SU-DHL-6 (cell line): ENCODE measurements around the gene LRGUK.

Source experiments
- H2AFZ ChIP-seq: fragments of 200-600 bp; sonication (generic); 2 replicates; pipeline ENCODE4 v1.6.1; 2014; ENCODE audit warnings: low read depth, mild to moderate bottlenecking, moderate library complexity, mixed read lengths, antibody characterized with exemption, low read length; ENCODE audit not compliant: severe bottlenecking
- H3F3A ChIP-seq: fragments of 200-600 bp; shearing (Covaris generic); 2 replicates; pipeline ENCODE4 v1.6.0; 2016; ENCODE audit warnings: antibody characterized with exemption, mild to moderate bottlenecking; ENCODE audit not compliant: insufficient read depth
- H3K27ac ChIP-seq: fragments of 200-600 bp; sonication (generic); 2 replicates; pipeline ENCODE4 v1.5.1; 2016; ENCODE audit warnings: low read depth, mild to moderate bottlenecking, low read length, moderate library complexity, mixed read lengths
- H3K27me3 ChIP-seq: fragments of 200-600 bp; sonication (generic), shearing (Covaris generic); 2 replicates; pipeline ENCODE4 v1.6.0; 2014; ENCODE audit warnings: mild to moderate bottlenecking, low read length
- H3K36me3 ChIP-seq: fragments of 200-600 bp; sonication (generic); 2 replicates; pipeline ENCODE4 v1.6.1; 2014; ENCODE audit warnings: mild to moderate bottlenecking, low read length, mixed read lengths
- H3K4me2 ChIP-seq: fragments of 300-600, 200-600 bp; shearing (Covaris generic), sonication (generic); 2 replicates; pipeline ENCODE4 v1.6.0; 2014; ENCODE audit warnings: low read length, low read depth, mild to moderate bottlenecking; ENCODE audit not compliant: poor library complexity, severe bottlenecking
- H3K4me3 ChIP-seq: fragments of 200-600 bp; sonication (generic); 2 replicates; pipeline ENCODE4 v1.5.1; 2014; ENCODE audit warnings: antibody characterized with exemption, low read length, mild to moderate bottlenecking, mixed read lengths; ENCODE audit not compliant: insufficient read depth, poor library complexity, severe bottlenecking
- H3K79me2 ChIP-seq: fragments of 200-600 bp; sonication (generic); 2 replicates; pipeline ENCODE4 v1.6.1; 2014; ENCODE audit warnings: mild to moderate bottlenecking, low read length, moderate library complexity; ENCODE audit not compliant: insufficient read depth
- H3K9ac ChIP-seq: fragments of 200-600 bp; sonication (generic); 2 replicates; pipeline ENCODE4 v1.7.0; 2014; ENCODE audit warnings: mild to moderate bottlenecking, low read length
- H3K9me2 ChIP-seq: fragments of 200-600 bp; sonication (generic); replicated peaks from 2 replicates; pipeline ENCODE4 v1.6.1; 2014; ENCODE audit warnings: low read length; ENCODE audit not compliant: insufficient read depth
- H3K9me3 ChIP-seq: fragments of 200-600 bp; sonication (generic); 2 replicates; pipeline ENCODE4 v1.6.1; 2014; ENCODE audit warnings: low read length, mixed read lengths; ENCODE audit not compliant: insufficient read depth
- H4K20me1 ChIP-seq: fragments of 200-600 bp; sonication (generic); 2 replicates; pipeline ENCODE4 v1.6.1; 2014; ENCODE audit warnings: low read depth, mild to moderate bottlenecking, antibody characterized with exemption, low read length, moderate library complexity, mixed read lengths
- EZH2phosphoT487 ChIP-seq: fragments of 200-600 bp; sonication (generic), shearing (Covaris generic); conservative IDR thresholded peaks from 2 replicates; pipeline ENCODE4 v1.6.1; 2018; ENCODE audit warnings: mild to moderate bottlenecking, antibody characterized with exemption, low read length, moderate library complexity, mixed read lengths
- TF ChIP-seq, protein P1 (sequence below): fragments of 200-600 bp; sonication (generic); IDR thresholded peaks from one replicate; pipeline ENCODE4 v1.5.1; 2017; ENCODE audit warnings: antibody characterized with exemption, mild to moderate bottlenecking, low read length, moderate library complexity; ENCODE audit not compliant: insufficient read depth, poor library complexity, severe bottlenecking

Gene LRGUK

DNA sequence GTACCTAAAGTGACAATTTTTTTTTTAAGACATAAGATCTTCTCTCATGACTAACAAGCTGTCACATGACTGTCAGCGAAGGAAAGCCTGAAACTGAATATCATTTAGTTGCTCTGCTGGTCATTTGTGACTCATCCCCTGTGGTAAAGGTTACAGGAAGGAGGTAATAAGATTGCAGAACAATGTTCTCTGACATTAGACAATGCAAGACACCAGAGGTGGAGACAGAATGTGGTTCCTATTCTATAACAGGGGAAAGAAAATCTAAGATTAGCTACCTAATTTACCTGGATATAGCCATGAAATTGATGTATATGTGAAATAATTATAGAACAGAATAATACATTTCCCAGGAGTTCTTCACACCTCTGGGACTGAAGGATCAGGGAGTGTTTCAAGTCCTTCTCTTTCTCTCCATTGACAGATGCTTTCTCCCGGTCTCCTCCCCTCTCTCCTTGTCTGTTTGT is 47.7 kb downstream of the LRGUK start:
- Histone ChIP-seq H3K36me3 (no peaks in the 10 kb centered on the region), H3K9ac (no peak overlapping the region), H3K9me3 (no peaks in the 10 kb centered on the region), H3K9me2 (no peaks in the 10 kb centered on the region), H3K27ac (no peak overlapping the region), H2AFZ (no peak overlapping the region), H4K20me1 (no peaks in the 10 kb centered on the region), H3K4me3 (no peak overlapping the region), H3K27me3 (no peaks in the 10 kb centered on the region), H3K4me2 (no peak overlapping the region), H3F3A (no peaks in the 10 kb centered on the region), H3K79me2 (no peaks in the 10 kb centered on the region)
- TF ChIP-seq EZH2phosphoT487: no peak
- TF ChIP-seq, protein P1, sequence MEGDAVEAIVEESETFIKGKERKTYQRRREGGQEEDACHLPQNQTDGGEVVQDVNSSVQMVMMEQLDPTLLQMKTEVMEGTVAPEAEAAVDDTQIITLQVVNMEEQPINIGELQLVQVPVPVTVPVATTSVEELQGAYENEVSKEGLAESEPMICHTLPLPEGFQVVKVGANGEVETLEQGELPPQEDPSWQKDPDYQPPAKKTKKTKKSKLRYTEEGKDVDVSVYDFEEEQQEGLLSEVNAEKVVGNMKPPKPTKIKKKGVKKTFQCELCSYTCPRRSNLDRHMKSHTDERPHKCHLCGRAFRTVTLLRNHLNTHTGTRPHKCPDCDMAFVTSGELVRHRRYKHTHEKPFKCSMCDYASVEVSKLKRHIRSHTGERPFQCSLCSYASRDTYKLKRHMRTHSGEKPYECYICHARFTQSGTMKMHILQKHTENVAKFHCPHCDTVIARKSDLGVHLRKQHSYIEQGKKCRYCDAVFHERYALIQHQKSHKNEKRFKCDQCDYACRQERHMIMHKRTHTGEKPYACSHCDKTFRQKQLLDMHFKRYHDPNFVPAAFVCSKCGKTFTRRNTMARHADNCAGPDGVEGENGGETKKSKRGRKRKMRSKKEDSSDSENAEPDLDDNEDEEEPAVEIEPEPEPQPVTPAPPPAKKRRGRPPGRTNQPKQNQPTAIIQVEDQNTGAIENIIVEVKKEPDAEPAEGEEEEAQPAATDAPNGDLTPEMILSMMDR: no peak

DNA sequence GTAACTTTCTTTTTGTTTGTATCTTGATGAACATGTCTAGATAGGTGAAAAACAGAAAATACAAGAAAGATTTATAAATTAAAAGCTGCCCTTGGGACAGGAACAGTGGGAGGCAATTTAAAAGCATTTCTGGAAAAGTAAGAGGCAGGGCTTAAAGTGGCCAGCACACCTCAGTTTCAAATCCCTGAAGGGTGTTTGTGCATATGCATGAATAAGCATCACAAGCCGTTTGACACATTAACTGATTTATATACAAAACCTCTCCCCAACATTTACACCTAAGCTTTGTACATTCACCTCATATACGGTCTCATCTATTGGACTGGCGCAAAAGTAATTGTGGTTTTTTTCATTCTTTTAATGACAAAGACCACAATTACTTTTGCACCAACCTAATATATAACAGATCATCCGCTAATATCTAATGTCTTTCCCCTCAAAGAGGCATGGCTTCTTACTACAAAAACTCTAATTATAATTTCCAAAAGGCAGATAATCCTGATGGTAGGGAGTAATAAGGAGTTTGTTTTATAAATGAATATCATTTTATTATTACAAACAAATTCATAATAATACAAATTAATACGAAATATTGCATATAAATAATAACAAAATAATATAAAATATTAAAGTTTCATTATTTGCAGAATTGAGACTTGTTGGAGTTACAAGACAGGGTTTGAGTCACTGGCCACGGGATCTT is 48.3 kb downstream of the LRGUK start:
- Histone ChIP-seq H4K20me1 (no peaks in the 10 kb centered on the region), H3K9ac (no peak overlapping the region), H3K27me3 (no peaks in the 10 kb centered on the region), H3F3A (no peaks in the 10 kb centered on the region), H3K9me2 (no peaks in the 10 kb centered on the region), H2AFZ (no peak overlapping the region), H3K4me2 (no peak overlapping the region), H3K9me3 (no peaks in the 10 kb centered on the region), H3K4me3 (no peak overlapping the region), H3K27ac (no peak overlapping the region), H3K36me3 (no peaks in the 10 kb centered on the region), H3K79me2 (no peaks in the 10 kb centered on the region)
- TF ChIP-seq, protein P1: no peak
- no peak for TF ChIP-seq EZH2phosphoT487

DNA sequence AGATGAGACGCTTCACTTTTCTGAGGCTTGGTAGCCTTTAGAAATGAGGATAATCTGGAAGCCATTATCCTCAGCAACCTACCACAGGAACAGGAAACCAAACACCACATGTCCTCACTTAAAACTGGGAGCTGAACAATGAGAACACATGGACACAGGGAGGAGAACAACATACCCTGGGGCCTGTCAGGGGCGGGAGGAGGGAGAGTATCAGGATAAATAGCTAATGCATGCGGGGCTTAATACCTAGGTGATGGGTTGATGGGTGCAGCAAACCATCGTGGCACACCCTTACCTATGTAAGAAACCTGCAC is 48.9 kb downstream of the LRGUK start:
- Histone ChIP-seq H3K79me2 (no peaks in the 10 kb centered on the region), H3K27ac (no peak overlapping the region), H3K36me3 (no peaks in the 10 kb centered on the region), H3K9me2 (no peaks in the 10 kb centered on the region), H3F3A (no peaks in the 10 kb centered on the region), H3K9ac (no peak overlapping the region), H3K9me3 (no peaks in the 10 kb centered on the region), H2AFZ (no peak overlapping the region), H3K4me2 (no peak overlapping the region), H4K20me1 (no peaks in the 10 kb centered on the region), H3K4me3 (no peak overlapping the region), H3K27me3 (no peaks in the 10 kb centered on the region)
- no peak for TF ChIP-seq EZH2phosphoT487
- TF ChIP-seq, protein P1: no peak
